Fibroblast of peridontal ligament (primary cell): Measurements from ENCODE around the gene STPG1.

ENCODE experiments used
- DNase-seq: peaks from one replicate; pipeline ENCODE4 v3.0.0-alpha.2; 2010; ENCODE audit errors: extremely low read depth

The STPG1 gene

GRCh38 chr1:24341260-24341659, 72.3 kb downstream of the STPG1 start:
- no peak for DNase-seq

- no peak for DNase-seq
Observed at GRCh38 chr1:24340770-24341169, 72.8 kb downstream of the STPG1 start.

- DNase-seq = no peak
Observed at GRCh38 chr1:24339996-24340395, 73.6 kb downstream of the STPG1 start.

- DNase-seq = no peak
Observed at GRCh38 chr1:24338447-24338846, 75.1 kb downstream of the STPG1 start.

GRCh38 chr1:24337455-24337854, 76.1 kb downstream of the STPG1 start:
- no peak for DNase-seq

GRCh38 chr1:24336075-24336474, 77.5 kb downstream of the STPG1 start:
- no peak for DNase-seq

GRCh38 chr1:24331961-24332673, 81.5 kb downstream of the STPG1 start:
- no peak for DNase-seq

- peak; percentile 20 for DNase-seq
Observed at GRCh38 chr1:24329797-24330543, 83.6 kb downstream of the STPG1 start.

- no peak for DNase-seq
Observed at GRCh38 chr1:24329331-24329730, 84.3 kb downstream of the STPG1 start.

- no peak for DNase-seq
Observed at GRCh38 chr1:24327891-24328290, 85.7 kb downstream of the STPG1 start.

- DNase-seq = no peak
Observed at GRCh38 chr1:24327486-24327885, 86.1 kb downstream of the STPG1 start.

- DNase-seq = no peak
Observed at GRCh38 chr1:24325587-24326449, 87.8 kb downstream of the STPG1 start.

GRCh38 chr1:24324903-24325302, 88.7 kb downstream of the STPG1 start:
- no peak for DNase-seq

GRCh38 chr1:24323281-24323680, 90.3 kb downstream of the STPG1 start:
- no peak for DNase-seq

- peak; percentile 25 for DNase-seq
Observed at GRCh38 chr1:24322470-24323177, 91.0 kb downstream of the STPG1 start.

GRCh38 chr1:24321697-24322469, 91.7 kb downstream of the STPG1 start:
- DNase-seq = peak; percentile 61

GRCh38 chr1:24321126-24321525, 92.5 kb downstream of the STPG1 start:
- no peak for DNase-seq

GRCh38 chr1:24319962-24320361, 93.6 kb downstream of the STPG1 start:
- DNase-seq = no peak

GRCh38 chr1:24319312-24319863, 94.2 kb downstream of the STPG1 start, which contains the start of gene GRHL3:
Gene GRHL3, plus strand, starts transcription at chr1:24319357. Its CDS starts 195 bp downstream, at chr1:24319552.
- peak; percentile 3 for DNase-seq

- DNase-seq = no peak
Observed at GRCh38 chr1:24318615-24319311, 94.8 kb downstream of the STPG1 start.
